Adrenal gland (tissue), 12 donors: Measurements from ENCODE around the gene CHRM2. TPM values are rescaled to one million over a fixed set of nuclear protein-coding genes. Genes with fewer than 3 reads are reported as not detected.

Experiments used
- DNase-seq, 7 donors: peaks; one replicate each; pipeline ENCODE4 v3.0.0-alpha.2; 2019 to 2020
- H3K27ac ChIP-seq, 5 donors: fragments of 200-600 bp; sonication (generic) in 4 of 5; 1 replicate in 3 of 5; 2 replicates in 2 of 5; pipeline versions ENCODE4 v1.5.1 to v1.8.0; 2016 to 2020; ENCODE audit warnings: mild to moderate bottlenecking in 1 of 5
- H3K27me3 ChIP-seq: fragments of 200-600 bp; 2 replicates; pipeline ENCODE4 v1.8.0; 2021
- H3K36me3 ChIP-seq, 2 donors: fragments of 200-600 bp; replicated peaks in 1 of 2; 1 replicate in 1 of 2; 2 replicates in 1 of 2; pipeline versions ENCODE4 v1.5.1 to v1.8.0; 2018 to 2022
- H3K4me1 ChIP-seq, 2 donors: fragments of 200-600 bp; replicated peaks in 1 of 2; 1 replicate in 1 of 2; 2 replicates in 1 of 2; pipeline versions ENCODE4 v1.5.1 to v1.8.0; 2018 to 2021
- H3K4me3 ChIP-seq, 4 donors: fragments of 200-600 bp; sonication (generic) in 3 of 4; one replicate each; pipeline ENCODE4 v1.5.1; 2016 to 2018
- H3K9me3 ChIP-seq, 3 donors: fragments of 200-600 bp; sonication (generic) in 1 of 3; replicated peaks in 1 of 3; 1 replicate in 2 of 3; 2 replicates in 1 of 3; pipeline versions ENCODE4 v1.5.1 to v1.8.0; 2016 to 2021
- POLR2A ChIP-seq, 2 donors: fragments of 450-650 bp; IDR thresholded peaks; one replicate each; pipeline ENCODE4 v1.6.1; 2017; ENCODE audit warnings: antibody characterized with exemption in 2 of 2, mild to moderate bottlenecking in 2 of 2, moderate library complexity in 1 of 2
- WGBS, 4 donors: extraction: QIAGEN DNeasy Blood & Tissue Kit in 2 of 4; methylation state at CpG; one replicate each; pipeline versions ENCODE4 v1.1.5 to v1.1.7; 2013 to 2017; 5-methylcytosine and 5-hydroxymethylcytosine counted together
- intact Hi-C, 2 donors: fragments of 100-400 bp; cut with DNase I; formaldehyde crosslinking; loops; one replicate each; pipeline versions ENCODE4 v1.14.1 to v1.15.0; 2022 to 2023
- polyA plus RNA-seq, 3 donors: library from polyadenylated mRNA; stranded (reverse); fragments of 200-250 nt in 2 of 3; fragments of 350-450 nt in 1 of 3; fragmentation: Illumina TruSeq in 1 of 3; extraction: RNeasy Lipid Tissue Mini Kit (QIAGEN cat#74804) in 1 of 3; gene quantifications; one replicate each; pipeline ENCODE4 v1.2.3, GENCODE V29; 2013 to 2014
- total RNA-seq, 9 donors: library from RNA; depleted of rRNA in 4 of 9; stranded (reverse); fragments of >200 nt in 4 of 9; fragments of 120-200 nt in 1 of 9; fragmentation: NEBNext Ultra II Directional in 1 of 9; extraction: Animal tissue kit (Norgen Biotek cat#: 25700) in 1 of 9; gene quantifications; one replicate each; pipeline versions ENCODE4 v1.1.0 to v1.2.4, GENCODE V29; 2013 to 2023
- TF ChIP-seq, protein P1 (sequence below), 6 experiments: fragments of 450-650 bp in 4 of 6; fragments of 200-600 bp in 2 of 6; sonication (generic) in 1 of 6; IDR thresholded peaks; 1 replicate in 5 of 6; 2 replicates in 1 of 6; pipeline versions ENCODE4 v1.5.1 to v1.8.0; 2016 to 2021; ENCODE audit warnings: antibody characterized with exemption in 6 of 6, mild to moderate bottlenecking in 2 of 6, moderate library complexity in 1 of 6
- donor health status: healthy with polysubstance abuse.
- donor health status: Bipolar disorder and iron deficiency.
- donor health status: DM: yes; HTN: yes; CAD: no.
- donor health status: DM: no; HTN: no; CAD: no.
- donor health status: DM: no; HTN: no; CAD: no.
- donor health status: DM: yes; HTN: yes; CAD: no.

CHRM2 gene
- total and polyA plus RNA-seq, 12 donors, result 0.07 to 0.39 (median 0.22) TPM; not detected in 7

DNA sequence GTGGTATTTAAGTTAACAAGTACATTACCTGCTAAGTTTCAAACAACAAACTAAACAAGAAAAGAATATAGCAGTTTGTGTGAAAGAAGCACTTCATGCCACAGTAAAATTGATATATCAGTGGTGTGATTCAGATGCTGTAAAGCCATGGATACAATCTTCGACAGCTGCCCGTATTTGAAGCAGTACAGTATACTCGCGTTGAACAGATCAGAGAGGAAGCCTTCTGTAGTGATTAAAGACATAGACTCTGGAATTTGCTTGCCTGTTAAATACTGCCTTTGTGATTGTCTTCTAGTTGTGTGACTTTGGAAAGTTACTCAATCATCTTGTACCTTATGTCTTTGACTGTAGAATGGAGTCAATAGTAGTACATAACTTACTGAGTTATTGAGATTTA is 71.7 kb downstream of the CHRM2 start:
- no peak for TF ChIP-seq POLR2A (IDR thresholded peaks at IDR 0.05)
- TF ChIP-seq, protein P1, sequence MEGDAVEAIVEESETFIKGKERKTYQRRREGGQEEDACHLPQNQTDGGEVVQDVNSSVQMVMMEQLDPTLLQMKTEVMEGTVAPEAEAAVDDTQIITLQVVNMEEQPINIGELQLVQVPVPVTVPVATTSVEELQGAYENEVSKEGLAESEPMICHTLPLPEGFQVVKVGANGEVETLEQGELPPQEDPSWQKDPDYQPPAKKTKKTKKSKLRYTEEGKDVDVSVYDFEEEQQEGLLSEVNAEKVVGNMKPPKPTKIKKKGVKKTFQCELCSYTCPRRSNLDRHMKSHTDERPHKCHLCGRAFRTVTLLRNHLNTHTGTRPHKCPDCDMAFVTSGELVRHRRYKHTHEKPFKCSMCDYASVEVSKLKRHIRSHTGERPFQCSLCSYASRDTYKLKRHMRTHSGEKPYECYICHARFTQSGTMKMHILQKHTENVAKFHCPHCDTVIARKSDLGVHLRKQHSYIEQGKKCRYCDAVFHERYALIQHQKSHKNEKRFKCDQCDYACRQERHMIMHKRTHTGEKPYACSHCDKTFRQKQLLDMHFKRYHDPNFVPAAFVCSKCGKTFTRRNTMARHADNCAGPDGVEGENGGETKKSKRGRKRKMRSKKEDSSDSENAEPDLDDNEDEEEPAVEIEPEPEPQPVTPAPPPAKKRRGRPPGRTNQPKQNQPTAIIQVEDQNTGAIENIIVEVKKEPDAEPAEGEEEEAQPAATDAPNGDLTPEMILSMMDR (IDR thresholded peaks at IDR 0.05), result no peak
- Histone ChIP-seq H3K27ac (no peak overlapping the region), H3K9me3 (no peaks in the 10 kb centered on the region), H3K27me3 (no peaks in the 10 kb centered on the region), H3K36me3 (no peaks in the 10 kb centered on the region), H3K4me3 (no peak overlapping the region), H3K4me1 (no peaks in the 10 kb centered on the region)
- 79 to 85% (median 82%) methylated on average over 4 of the region's 4 CpGs for WGBS, 4 donors
- no peak for DNase-seq
- intact Hi-C loops, result no loop called here

DNA sequence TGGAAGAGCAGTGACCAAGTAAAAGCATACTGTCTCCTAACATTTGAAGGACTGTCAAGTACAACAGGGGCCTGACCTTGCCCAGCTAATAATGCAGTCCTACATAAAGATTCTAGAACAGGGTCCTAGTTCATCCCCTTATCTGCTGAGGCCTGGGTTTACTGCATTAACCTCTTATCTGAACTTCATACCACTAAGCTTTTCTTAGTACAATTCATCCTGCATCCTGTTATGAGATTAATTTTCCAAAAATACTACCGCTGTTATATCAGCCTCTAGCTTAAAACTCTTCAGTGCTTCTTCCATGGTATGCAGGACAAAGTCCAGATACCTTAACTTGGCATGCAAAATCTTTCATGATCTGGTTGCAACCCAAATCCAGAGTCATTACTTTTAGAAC is 72.5 kb downstream of the CHRM2 start:
- 69 to 95% (median 81%) methylated on average over 1 of the region's 1 CpG for WGBS, 4 donors
- Histone ChIP-seq H3K27ac (no peak overlapping the region), H3K4me1 (no peaks in the 10 kb centered on the region), H3K4me3 (no peak overlapping the region), H3K9me3 (no peaks in the 10 kb centered on the region), H3K27me3 (no peaks in the 10 kb centered on the region), H3K36me3 (no peaks in the 10 kb centered on the region)
- DNase-seq, result no peak
- intact Hi-C loops, result no loop called here
- TF ChIP-seq POLR2A (IDR thresholded peaks at IDR 0.05), result no peak
- TF ChIP-seq, protein P1 (IDR thresholded peaks at IDR 0.05), result no peak

GRCh38 chr7:136941816-136942215 is 73.4 kb downstream of the CHRM2 start:
- Histone ChIP-seq H3K36me3 (no peaks in the 10 kb centered on the region), H3K9me3 (no peaks in the 10 kb centered on the region), H3K4me1 (no peaks in the 10 kb centered on the region), H3K27ac (no peak overlapping the region), H3K4me3 (no peak overlapping the region), H3K27me3 (no peaks in the 10 kb centered on the region)
- 48 to 68% (median 61%) methylated on average over 1 of the region's 1 CpG for WGBS, 4 donors
- intact Hi-C loops, result no loop called here
- TF ChIP-seq POLR2A (IDR thresholded peaks at IDR 0.05), result no peak
- TF ChIP-seq, protein P1 (IDR thresholded peaks at IDR 0.05), result no peak
- no peak for DNase-seq

DNA sequence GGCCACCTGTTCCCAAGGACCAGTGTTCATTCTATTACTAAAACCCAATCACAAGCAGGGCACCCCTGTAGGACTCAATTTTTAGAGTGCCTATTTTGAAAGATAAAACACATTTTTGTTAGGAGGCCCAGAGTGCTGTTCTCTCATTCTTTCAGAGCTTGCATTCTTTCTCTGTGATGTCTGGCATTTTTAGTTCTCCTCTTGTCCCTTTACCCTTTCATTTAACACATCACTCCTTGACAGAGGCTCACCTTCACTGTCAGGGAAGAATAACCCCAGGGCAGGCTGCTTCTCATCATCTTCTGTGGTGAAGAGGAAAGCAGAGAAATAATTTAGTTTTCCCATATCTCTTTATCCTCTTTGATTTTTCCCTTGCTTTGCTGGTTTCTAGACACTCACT is 73.9 kb downstream of the CHRM2 start:
- no peaks in the 10 kb centered on the region for H3K4me1 ChIP-seq
- TF ChIP-seq, protein P1 (IDR thresholded peaks at IDR 0.05), result no peak
- no peak for TF ChIP-seq POLR2A (IDR thresholded peaks at IDR 0.05)

More for the DNA sequence above, 73.9 kb downstream of the CHRM2 start:
- Histone ChIP-seq H3K36me3 (no peaks in the 10 kb centered on the region), H3K9me3 (no peaks in the 10 kb centered on the region), H3K27ac (no peak overlapping the region), H3K27me3 (no peaks in the 10 kb centered on the region), H3K4me3 (no peak overlapping the region)
- DNase-seq, result no peak
- intact Hi-C loops, result no loop called here
